Hepatocyte (in vitro differentiated cells): Measurements from ENCODE around the gene GBX1.

Experiments
- EZH2 ChIP-seq: fragments of 200-600 bp; sonication (generic); IDR thresholded peaks from 2 replicates; pipeline ENCODE4 v1.6.1; 2016; ENCODE audit warnings: antibody characterized with exemption, mild to moderate bottlenecking, borderline replicate concordance
- TF ChIP-seq, protein P1 (sequence below): fragments of 200-600 bp; sonication (generic); IDR thresholded peaks from 2 replicates; pipeline ENCODE4 v1.5.1; 2016; ENCODE audit warnings: antibody characterized with exemption, mild to moderate bottlenecking; ENCODE audit not compliant: poor library complexity

DNA sequence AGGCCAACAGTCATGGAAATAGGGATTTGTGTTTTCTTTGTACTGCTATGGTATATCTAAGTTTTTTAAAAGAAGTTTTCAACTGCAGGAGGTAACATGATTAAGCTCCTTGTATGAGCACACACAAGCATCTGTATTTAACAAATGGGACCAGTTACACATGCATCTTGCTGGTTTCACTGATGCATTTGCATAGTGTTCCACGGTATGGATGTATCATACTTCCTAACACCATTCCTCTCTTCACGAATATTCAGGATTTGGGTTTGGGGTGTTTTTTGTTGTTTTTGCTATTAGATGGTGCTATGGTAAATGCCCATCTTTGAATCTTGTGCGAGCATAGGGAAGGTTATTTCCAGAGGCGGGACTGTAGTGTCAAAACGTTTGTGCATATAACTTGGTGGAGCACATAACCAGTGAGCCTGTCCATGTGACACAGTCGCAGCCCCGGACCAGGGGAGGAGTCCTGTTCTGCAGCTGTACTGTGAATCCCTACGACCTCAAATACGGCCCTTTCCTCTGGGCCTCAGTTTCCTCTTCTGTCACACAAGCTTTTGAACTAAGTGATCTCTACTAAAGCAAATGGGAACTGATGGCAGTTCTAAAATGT, 40.9 kb upstream of the GBX1 start:
- TF ChIP-seq, protein P1, sequence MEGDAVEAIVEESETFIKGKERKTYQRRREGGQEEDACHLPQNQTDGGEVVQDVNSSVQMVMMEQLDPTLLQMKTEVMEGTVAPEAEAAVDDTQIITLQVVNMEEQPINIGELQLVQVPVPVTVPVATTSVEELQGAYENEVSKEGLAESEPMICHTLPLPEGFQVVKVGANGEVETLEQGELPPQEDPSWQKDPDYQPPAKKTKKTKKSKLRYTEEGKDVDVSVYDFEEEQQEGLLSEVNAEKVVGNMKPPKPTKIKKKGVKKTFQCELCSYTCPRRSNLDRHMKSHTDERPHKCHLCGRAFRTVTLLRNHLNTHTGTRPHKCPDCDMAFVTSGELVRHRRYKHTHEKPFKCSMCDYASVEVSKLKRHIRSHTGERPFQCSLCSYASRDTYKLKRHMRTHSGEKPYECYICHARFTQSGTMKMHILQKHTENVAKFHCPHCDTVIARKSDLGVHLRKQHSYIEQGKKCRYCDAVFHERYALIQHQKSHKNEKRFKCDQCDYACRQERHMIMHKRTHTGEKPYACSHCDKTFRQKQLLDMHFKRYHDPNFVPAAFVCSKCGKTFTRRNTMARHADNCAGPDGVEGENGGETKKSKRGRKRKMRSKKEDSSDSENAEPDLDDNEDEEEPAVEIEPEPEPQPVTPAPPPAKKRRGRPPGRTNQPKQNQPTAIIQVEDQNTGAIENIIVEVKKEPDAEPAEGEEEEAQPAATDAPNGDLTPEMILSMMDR = no peak
- TF ChIP-seq EZH2 = no peak
